WTC11 (cell line): Measurements from ENCODE around the gene SPSB4.

Experiments used
- KAT7 ChIP-seq: sonication (generic); formaldehyde crosslinking; IDR thresholded peaks from 2 replicates; pipeline ENCODE4 v1.8.1; 2023; ENCODE audit warnings: missing genetic modification reagents, mild to moderate bottlenecking, borderline replicate concordance
- TF ChIP-seq, protein P1 (sequence below): fragments of 200-600 bp; IDR thresholded peaks from 2 replicates; pipeline ENCODE4 v1.8.0; 2022; ENCODE audit warnings: antibody characterized with exemption
- TF ChIP-seq, protein P2 (sequence below): sonication (generic); formaldehyde crosslinking; IDR thresholded peaks from 2 replicates; pipeline ENCODE4 v1.8.1; 2022; ENCODE audit warnings: missing genetic modification reagents, borderline replicate concordance

DNA sequence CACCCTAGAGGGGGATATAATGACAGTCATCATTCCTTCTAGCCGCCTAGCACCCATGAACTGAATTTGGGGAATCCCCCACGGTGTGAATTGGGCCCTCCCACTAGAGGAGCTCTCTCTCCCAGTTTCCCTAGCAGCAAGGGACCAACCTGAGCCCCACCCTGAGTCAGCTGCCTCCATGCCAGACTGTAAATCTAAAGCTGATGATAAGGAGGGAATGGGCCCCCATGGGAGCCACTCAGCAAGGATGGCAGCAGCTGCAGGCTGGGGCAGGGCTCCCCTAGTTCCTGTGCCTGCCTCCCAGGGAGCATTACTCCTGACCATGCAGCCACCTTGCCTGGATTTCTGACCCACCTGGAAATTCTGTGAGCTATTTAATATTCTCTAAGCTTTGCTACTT lies 123.5 kb downstream of the SPSB4 start:
- TF ChIP-seq, protein P1, sequence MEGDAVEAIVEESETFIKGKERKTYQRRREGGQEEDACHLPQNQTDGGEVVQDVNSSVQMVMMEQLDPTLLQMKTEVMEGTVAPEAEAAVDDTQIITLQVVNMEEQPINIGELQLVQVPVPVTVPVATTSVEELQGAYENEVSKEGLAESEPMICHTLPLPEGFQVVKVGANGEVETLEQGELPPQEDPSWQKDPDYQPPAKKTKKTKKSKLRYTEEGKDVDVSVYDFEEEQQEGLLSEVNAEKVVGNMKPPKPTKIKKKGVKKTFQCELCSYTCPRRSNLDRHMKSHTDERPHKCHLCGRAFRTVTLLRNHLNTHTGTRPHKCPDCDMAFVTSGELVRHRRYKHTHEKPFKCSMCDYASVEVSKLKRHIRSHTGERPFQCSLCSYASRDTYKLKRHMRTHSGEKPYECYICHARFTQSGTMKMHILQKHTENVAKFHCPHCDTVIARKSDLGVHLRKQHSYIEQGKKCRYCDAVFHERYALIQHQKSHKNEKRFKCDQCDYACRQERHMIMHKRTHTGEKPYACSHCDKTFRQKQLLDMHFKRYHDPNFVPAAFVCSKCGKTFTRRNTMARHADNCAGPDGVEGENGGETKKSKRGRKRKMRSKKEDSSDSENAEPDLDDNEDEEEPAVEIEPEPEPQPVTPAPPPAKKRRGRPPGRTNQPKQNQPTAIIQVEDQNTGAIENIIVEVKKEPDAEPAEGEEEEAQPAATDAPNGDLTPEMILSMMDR = no peak
- TF ChIP-seq KAT7 = no peak
- TF ChIP-seq, protein P2, sequence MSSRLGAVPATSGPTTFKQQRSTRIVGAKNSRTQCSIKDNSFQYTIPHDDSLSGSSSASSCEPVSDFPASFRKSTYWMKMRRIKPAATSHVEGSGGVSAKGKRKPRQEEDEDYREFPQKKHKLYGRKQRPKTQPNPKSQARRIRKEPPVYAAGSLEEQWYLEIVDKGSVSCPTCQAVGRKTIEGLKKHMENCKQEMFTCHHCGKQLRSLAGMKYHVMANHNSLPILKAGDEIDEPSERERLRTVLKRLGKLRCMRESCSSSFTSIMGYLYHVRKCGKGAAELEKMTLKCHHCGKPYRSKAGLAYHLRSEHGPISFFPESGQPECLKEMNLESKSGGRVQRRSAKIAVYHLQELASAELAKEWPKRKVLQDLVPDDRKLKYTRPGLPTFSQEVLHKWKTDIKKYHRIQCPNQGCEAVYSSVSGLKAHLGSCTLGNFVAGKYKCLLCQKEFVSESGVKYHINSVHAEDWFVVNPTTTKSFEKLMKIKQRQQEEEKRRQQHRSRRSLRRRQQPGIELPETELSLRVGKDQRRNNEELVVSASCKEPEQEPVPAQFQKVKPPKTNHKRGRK (CRISPR knock-in tag) = no peak
